ENCODE results near the gene RNASET2.
"Not testable (repeated sequence)": the region's sequence is repeated elsewhere in the genome, so short reads cannot be mapped to it uniquely, and the experiment has no call there.

Gene RNASET2

GRCh38 chr6:166926748-166927147, 29.6 kb downstream of the RNASET2 start:
- DNase-seq: no peak

- no peak for DNase-seq
Observed at GRCh38 chr6:166925141-166925996, 31.0 kb downstream of the RNASET2 start.

- no peak for DNase-seq
Observed at GRCh38 chr6:166924531-166924930, 31.8 kb downstream of the RNASET2 start.

- DNase-seq: no peak
Observed at GRCh38 chr6:166922937-166923336, 33.4 kb downstream of the RNASET2 start.

- DNase-seq: no peak
Observed at GRCh38 chr6:166921570-166921969, 34.8 kb downstream of the RNASET2 start.

- no peak for DNase-seq
Observed at GRCh38 chr6:166916824-166917223, 39.5 kb downstream of the RNASET2 start.

GRCh38 chr6:166915484-166915883, 40.9 kb downstream of the RNASET2 start:
- DNase-seq: not testable (repeated sequence)

GRCh38 chr6:166914952-166915351, 41.4 kb downstream of the RNASET2 start:
- DNase-seq: not testable (repeated sequence)

GRCh38 chr6:166911248-166911677, 45.1 kb downstream of the RNASET2 start:
- DNase-seq: no peak

GRCh38 chr6:166910601-166911000, 45.7 kb downstream of the RNASET2 start:
- no peak for DNase-seq

- DNase-seq: no peak
Observed at GRCh38 chr6:166908811-166909210, 47.5 kb downstream of the RNASET2 start.

GRCh38 chr6:166907871-166908806, 48.2 kb downstream of the RNASET2 start:
- DNase-seq: no peak

GRCh38 chr6:166907373-166907841, 48.9 kb downstream of the RNASET2 start:
- no peak for DNase-seq

GRCh38 chr6:166906376-166907044, 49.8 kb downstream of the RNASET2 start:
- no peak for DNase-seq

GRCh38 chr6:166905505-166906134, 50.7 kb downstream of the RNASET2 start:
- no peak for DNase-seq

GRCh38 chr6:166905013-166905412, 51.3 kb downstream of the RNASET2 start:
- no peak for DNase-seq

GRCh38 chr6:166904101-166904746, 52.1 kb downstream of the RNASET2 start:
- peak; percentile 4 for DNase-seq

- no peak for DNase-seq
Observed at GRCh38 chr6:166903500-166903899, 52.9 kb downstream of the RNASET2 start.

- DNase-seq: no peak
Observed at GRCh38 chr6:166903027-166903426, 53.3 kb downstream of the RNASET2 start.

GRCh38 chr6:166902211-166902755, 54.1 kb downstream of the RNASET2 start:
- no peak for DNase-seq

GRCh38 chr6:166901626-166902025, 54.7 kb downstream of the RNASET2 start:
- DNase-seq: no peak
